Measurements from ENCODE around the gene RAI2.

The RAI2 gene

GRCh38 chrX:17802756-17803155 lies 58.3 kb downstream of the RAI2 start:
- Histone ChIP-seq H3K36me3 (ENCODE audit: insufficient read depth, low read length) (no peaks in the 10 kb centered on the region), H3K9me3 (ENCODE audit: insufficient read depth, low read depth, low read length) (no peaks in the 10 kb centered on the region), H3K4me2 (ENCODE audit: low read depth, low read length, poor library complexity, severe bottlenecking) (no peak overlapping the region), H3K79me2 (ENCODE audit: insufficient read depth, low read length) (no peaks in the 10 kb centered on the region), H3K4me3 (ENCODE audit: low read length, poor library complexity, severe bottlenecking) (no peak overlapping the region), H3K9me2 (replicated peaks; ENCODE audit: low read depth, low read length) (no peaks in the 10 kb centered on the region), H3F3A (ENCODE audit: low read depth) (no peaks in the 10 kb centered on the region), H3K4me1 (ENCODE audit: insufficient read depth, low read length, poor library complexity, severe bottlenecking) (no peaks in the 10 kb centered on the region), H3K9ac (ENCODE audit: low read depth, low read length, poor library complexity, severe bottlenecking) (no peak overlapping the region), H4K20me1 (ENCODE audit: insufficient read depth, low read length, poor library complexity, severe bottlenecking) (no peaks in the 10 kb centered on the region), H3K27me3 (ENCODE audit: insufficient read depth, low read length, poor library complexity, severe bottlenecking) (no peaks in the 10 kb centered on the region), H2AFZ (ENCODE audit: low read length) (no peak overlapping the region)
- TF ChIP-seq CTCF (conservative IDR thresholded peaks at IDR 0.05; ENCODE audit: low read length) (no peak), EZH2phosphoT487 (IDR thresholded peaks at IDR 0.05; ENCODE audit: borderline replicate concordance) (no peak)

GRCh38 chrX:17801431-17801830 lies 59.7 kb downstream of the RAI2 start:
- Histone ChIP-seq H4K20me1 (ENCODE audit: insufficient read depth, low read length, poor library complexity, severe bottlenecking) (no peaks in the 10 kb centered on the region), H3K79me2 (ENCODE audit: insufficient read depth, low read length) (no peaks in the 10 kb centered on the region), H3K27me3 (ENCODE audit: insufficient read depth, low read length, poor library complexity, severe bottlenecking) (no peaks in the 10 kb centered on the region), H3K4me2 (ENCODE audit: low read depth, low read length, poor library complexity, severe bottlenecking) (no peak overlapping the region), H3K9me3 (ENCODE audit: insufficient read depth, low read depth, low read length) (no peaks in the 10 kb centered on the region), H3F3A (ENCODE audit: low read depth) (no peaks in the 10 kb centered on the region), H3K4me3 (ENCODE audit: low read length, poor library complexity, severe bottlenecking) (no peak overlapping the region), H3K9me2 (replicated peaks; ENCODE audit: low read depth, low read length) (no peaks in the 10 kb centered on the region), H3K9ac (ENCODE audit: low read depth, low read length, poor library complexity, severe bottlenecking) (no peak overlapping the region), H3K4me1 (ENCODE audit: insufficient read depth, low read length, poor library complexity, severe bottlenecking) (no peaks in the 10 kb centered on the region), H3K36me3 (ENCODE audit: insufficient read depth, low read length) (no peaks in the 10 kb centered on the region), H2AFZ (ENCODE audit: low read length) (no peak overlapping the region)
- no peak for TF ChIP-seq CTCF (conservative IDR thresholded peaks at IDR 0.05; ENCODE audit: low read length)

GRCh38 chrX:17798921-17799320 lies 62.2 kb downstream of the RAI2 start:
- Histone ChIP-seq H3K36me3 (ENCODE audit: insufficient read depth, low read length) (no peaks in the 10 kb centered on the region), H3F3A (ENCODE audit: low read depth) (no peaks in the 10 kb centered on the region), H2AFZ (ENCODE audit: low read length) (no peak overlapping the region)

More at GRCh38 chrX:17798921-17799320, 62.2 kb downstream of the RAI2 start:
- Histone ChIP-seq H3K4me2 (ENCODE audit: low read depth, low read length, poor library complexity, severe bottlenecking) (no peak overlapping the region), H3K4me3 (ENCODE audit: low read length, poor library complexity, severe bottlenecking) (no peak overlapping the region), H3K9me3 (ENCODE audit: insufficient read depth, low read depth, low read length) (no peaks in the 10 kb centered on the region), H3K79me2 (ENCODE audit: insufficient read depth, low read length) (no peaks in the 10 kb centered on the region), H3K27me3 (ENCODE audit: insufficient read depth, low read length, poor library complexity, severe bottlenecking) (no peaks in the 10 kb centered on the region), H3K9me2 (replicated peaks; ENCODE audit: low read depth, low read length) (no peaks in the 10 kb centered on the region), H4K20me1 (ENCODE audit: insufficient read depth, low read length, poor library complexity, severe bottlenecking) (no peaks in the 10 kb centered on the region), H3K4me1 (ENCODE audit: insufficient read depth, low read length, poor library complexity, severe bottlenecking) (no peaks in the 10 kb centered on the region), H3K9ac (ENCODE audit: low read depth, low read length, poor library complexity, severe bottlenecking) (no peak overlapping the region)
- no peak for TF ChIP-seq CTCF (conservative IDR thresholded peaks at IDR 0.05; ENCODE audit: low read length)
- TF ChIP-seq EZH2phosphoT487 (IDR thresholded peaks at IDR 0.05; ENCODE audit: borderline replicate concordance), result no peak

All from Loucy (cell line).